ENCODE measurements around the gene ELF4.

ELF4 gene

DNA sequence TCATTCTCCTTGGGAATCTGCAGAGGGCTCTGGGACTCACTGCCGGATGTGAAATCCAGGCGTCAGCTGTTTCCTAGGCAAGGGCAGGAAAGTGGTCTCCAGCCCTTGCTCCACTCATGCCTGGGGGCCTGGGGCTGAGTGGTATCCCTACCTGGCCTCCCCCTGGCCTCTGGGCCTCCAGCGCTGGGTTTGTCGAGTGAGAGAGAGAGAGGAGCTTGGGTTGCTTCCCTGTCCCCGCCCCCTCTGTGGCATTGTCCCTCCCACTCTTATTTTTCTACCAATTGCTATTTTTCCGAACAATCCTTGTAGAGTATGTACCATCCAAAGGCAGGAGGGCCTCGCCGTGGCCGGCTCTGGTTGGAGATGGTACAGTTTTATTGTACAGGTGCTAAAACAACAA is 53.1 kb downstream of the ELF4 start:
- H3K27me3 ChIP-seq (ENCODE audit: control insufficient read depth, low read length), result no peaks in the 10 kb centered on the region
- no peaks in the 10 kb centered on the region for H3K36me3 ChIP-seq (ENCODE audit: control insufficient read depth, low read length)
- no peaks in the 10 kb centered on the region for H3K79me2 ChIP-seq (ENCODE audit: control insufficient read depth, low read length)
- no peaks in the 10 kb centered on the region for H3K9me3 ChIP-seq (ENCODE audit: control insufficient read depth, insufficient read depth, low read length)
- TF ChIP-seq, protein P1, sequence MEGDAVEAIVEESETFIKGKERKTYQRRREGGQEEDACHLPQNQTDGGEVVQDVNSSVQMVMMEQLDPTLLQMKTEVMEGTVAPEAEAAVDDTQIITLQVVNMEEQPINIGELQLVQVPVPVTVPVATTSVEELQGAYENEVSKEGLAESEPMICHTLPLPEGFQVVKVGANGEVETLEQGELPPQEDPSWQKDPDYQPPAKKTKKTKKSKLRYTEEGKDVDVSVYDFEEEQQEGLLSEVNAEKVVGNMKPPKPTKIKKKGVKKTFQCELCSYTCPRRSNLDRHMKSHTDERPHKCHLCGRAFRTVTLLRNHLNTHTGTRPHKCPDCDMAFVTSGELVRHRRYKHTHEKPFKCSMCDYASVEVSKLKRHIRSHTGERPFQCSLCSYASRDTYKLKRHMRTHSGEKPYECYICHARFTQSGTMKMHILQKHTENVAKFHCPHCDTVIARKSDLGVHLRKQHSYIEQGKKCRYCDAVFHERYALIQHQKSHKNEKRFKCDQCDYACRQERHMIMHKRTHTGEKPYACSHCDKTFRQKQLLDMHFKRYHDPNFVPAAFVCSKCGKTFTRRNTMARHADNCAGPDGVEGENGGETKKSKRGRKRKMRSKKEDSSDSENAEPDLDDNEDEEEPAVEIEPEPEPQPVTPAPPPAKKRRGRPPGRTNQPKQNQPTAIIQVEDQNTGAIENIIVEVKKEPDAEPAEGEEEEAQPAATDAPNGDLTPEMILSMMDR (IDR thresholded peaks at IDR 0.05; ENCODE audit: low read depth, low read length, poor library complexity, severe bottlenecking), result no peak
- no peak for TF ChIP-seq EZH2phosphoT487 (IDR thresholded peaks at IDR 0.05; ENCODE audit: borderline replicate concordance, low read length)
- H3K27ac ChIP-seq (ENCODE audit: low read depth, low read length), result no peak overlapping the region
- no peaks in the 10 kb centered on the region for H3K9me2 ChIP-seq (replicated peaks; ENCODE audit: control insufficient read depth, low read length)
- no peaks in the 10 kb centered on the region for H4K20me1 ChIP-seq (ENCODE audit: control insufficient read depth, insufficient read depth, low read depth, low read length)
- no peak overlapping the region for H3K4me2 ChIP-seq (ENCODE audit: low read length)
- no peak overlapping the region for H3K4me3 ChIP-seq (ENCODE audit: low read length)
- H3K4me1 ChIP-seq (ENCODE audit: control insufficient read depth, low read length), result peaks cover 17% of the 10 kb centered on the region
- no peaks in the 10 kb centered on the region for H3F3A ChIP-seq (ENCODE audit: control insufficient read depth, insufficient read depth)

DNA sequence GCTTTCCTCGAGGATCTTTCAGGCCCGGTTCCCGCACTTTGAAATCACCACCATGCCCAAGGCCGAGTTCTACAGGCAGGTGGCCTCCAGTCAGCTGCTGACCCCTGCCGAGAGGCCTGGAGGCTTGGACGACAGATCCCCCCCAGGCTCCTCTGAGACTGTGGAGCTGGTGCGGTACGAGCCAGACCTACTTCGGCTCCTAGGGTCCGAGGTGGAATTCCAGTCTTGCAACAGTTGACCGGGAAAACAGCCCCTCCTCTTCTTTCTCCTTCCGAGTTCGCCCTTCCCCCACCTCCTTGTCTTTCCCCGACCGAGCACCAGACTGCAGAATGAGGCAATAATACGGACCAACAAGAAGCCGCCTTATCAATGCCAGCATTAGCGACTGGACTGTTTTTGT is 54.4 kb downstream of the ELF4 start:
- Histone ChIP-seq H3K79me2 (ENCODE audit: control insufficient read depth, low read length) (no peaks in the 10 kb centered on the region), H4K20me1 (ENCODE audit: control insufficient read depth, insufficient read depth, low read depth, low read length) (no peaks in the 10 kb centered on the region), H3K27ac (ENCODE audit: low read depth, low read length) (no peak overlapping the region), H3K4me3 (ENCODE audit: low read length) (no peak overlapping the region), H3K36me3 (ENCODE audit: control insufficient read depth, low read length) (0 out of 2 replicates have a peak, but pooled peaks cover 2% of the 10 kb centered on the region), H3K9me3 (ENCODE audit: control insufficient read depth, insufficient read depth, low read length) (no peaks in the 10 kb centered on the region), H3K4me1 (ENCODE audit: control insufficient read depth, low read length) (peaks cover 8% of the 10 kb centered on the region), H3K9me2 (replicated peaks; ENCODE audit: control insufficient read depth, low read length) (no peaks in the 10 kb centered on the region), H3K27me3 (ENCODE audit: control insufficient read depth, low read length) (no peaks in the 10 kb centered on the region), H3F3A (ENCODE audit: control insufficient read depth, insufficient read depth) (no peaks in the 10 kb centered on the region), H3K4me2 (ENCODE audit: low read length) (no peak overlapping the region)
- TF ChIP-seq EZH2phosphoT487 (IDR thresholded peaks at IDR 0.05; ENCODE audit: borderline replicate concordance, low read length), result no peak
- TF ChIP-seq, protein P1 (IDR thresholded peaks at IDR 0.05; ENCODE audit: low read depth, low read length, poor library complexity, severe bottlenecking), result no peak

DNA sequence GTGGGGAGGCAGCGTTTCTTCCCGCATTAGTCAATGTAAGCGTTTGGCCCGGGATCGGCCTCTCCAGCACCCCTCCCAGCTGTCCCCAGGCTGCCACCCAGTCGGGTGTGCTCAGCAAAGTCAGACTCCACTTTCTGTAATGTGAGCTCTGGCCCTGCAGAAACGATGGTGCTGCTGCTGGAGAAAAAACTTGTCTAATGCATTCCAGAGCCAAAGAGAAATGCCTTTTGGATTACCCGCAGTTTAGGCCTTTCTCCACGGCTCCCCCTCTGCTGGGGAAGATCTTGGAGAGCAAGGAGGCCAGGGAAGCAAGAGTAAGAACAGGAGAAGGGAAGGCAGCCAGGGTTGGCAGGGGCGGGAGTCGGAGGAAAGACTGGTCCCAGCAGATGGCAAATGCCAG is 55.2 kb downstream of the ELF4 start:
- no peaks in the 10 kb centered on the region for H3K79me2 ChIP-seq (ENCODE audit: control insufficient read depth, low read length)
- H3K27me3 ChIP-seq (ENCODE audit: control insufficient read depth, low read length), result no peaks in the 10 kb centered on the region
- H3K36me3 ChIP-seq (ENCODE audit: control insufficient read depth, low read length), result 0 out of 2 replicates have a peak, but pooled peaks cover 2% of the 10 kb centered on the region
- no peaks in the 10 kb centered on the region for H3K9me2 ChIP-seq (replicated peaks; ENCODE audit: control insufficient read depth, low read length)
- peaks cover 5% of the 10 kb centered on the region for H3K4me1 ChIP-seq (ENCODE audit: control insufficient read depth, low read length)
- no peak overlapping the region for H3K4me2 ChIP-seq (ENCODE audit: low read length)
- no peaks in the 10 kb centered on the region for H4K20me1 ChIP-seq (ENCODE audit: control insufficient read depth, insufficient read depth, low read depth, low read length)
- H3F3A ChIP-seq (ENCODE audit: control insufficient read depth, insufficient read depth), result no peaks in the 10 kb centered on the region
- no peak for TF ChIP-seq EZH2phosphoT487 (IDR thresholded peaks at IDR 0.05; ENCODE audit: borderline replicate concordance, low read length)
- TF ChIP-seq, protein P1 (IDR thresholded peaks at IDR 0.05; ENCODE audit: low read depth, low read length, poor library complexity, severe bottlenecking), result no peak
- H3K27ac ChIP-seq (ENCODE audit: low read depth, low read length), result no peak overlapping the region
- no peaks in the 10 kb centered on the region for H3K9me3 ChIP-seq (ENCODE audit: control insufficient read depth, insufficient read depth, low read length)
- H3K4me3 ChIP-seq (ENCODE audit: low read length), result no peak overlapping the region

All from DOHH2 (cell line).